Heart right ventricle (tissue), 16 donors: ENCODE measurements around the gene TNS1. TPM values are rescaled to one million over a fixed set of nuclear protein-coding genes. Genes with fewer than 3 reads are reported as not detected.
A peak's percentile ranks its signal among the peaks of the same experiment; 100 is the strongest.

Experiments used
- ATAC-seq, 8 donors: fragments of 200-7000 bp; cut with Tn5 transposase; one replicate each; pipeline ENCODE4 v1.9.1; 2020; ENCODE audit warnings: mild to moderate bottlenecking in 8 of 8, moderate library complexity in 8 of 8, moderate number of reproducible peaks in 1 of 8
- DNase-seq, 2 donors: peaks; one replicate each; pipeline ENCODE4 v3.0.0-alpha.2; 2020
- H3K27ac ChIP-seq, 10 donors: fragments of 200-600 bp; sonication (generic) in 2 of 10; one replicate each; pipeline versions ENCODE4 v1.5.0 to v1.8.0; 2020 to 2022; ENCODE audit warnings: mild to moderate bottlenecking in 3 of 10
- H3K27me3 ChIP-seq, 7 donors: fragments of 200-600 bp; one replicate each; pipeline ENCODE4 v1.8.0; 2021 to 2022; ENCODE audit warnings: mild to moderate bottlenecking in 2 of 7
- H3K36me3 ChIP-seq, 9 donors: fragments of 200-600 bp; sonication (generic) in 1 of 9; one replicate each; pipeline versions ENCODE4 v1.5.0 to v1.8.0; 2020 to 2022; ENCODE audit warnings: mild to moderate bottlenecking in 2 of 9
- H3K4me1 ChIP-seq, 9 donors: fragments of 200-600 bp; sonication (generic) in 1 of 9; one replicate each; pipeline versions ENCODE4 v1.5.0 to v1.8.0; 2020 to 2022; ENCODE audit warnings: mild to moderate bottlenecking in 4 of 9
- H3K4me3 ChIP-seq, 10 donors: fragments of 200-600 bp; sonication (generic) in 2 of 10; one replicate each; pipeline versions ENCODE4 v1.5.0 to v1.8.0; 2020 to 2022; ENCODE audit warnings: mild to moderate bottlenecking in 7 of 10, moderate library complexity in 2 of 10
- H3K9me3 ChIP-seq, 11 donors: fragments of 200-600 bp in 10 of 11; sonication (generic) in 2 of 11; one replicate each; pipeline versions ENCODE4 v1.5.0 to v1.8.0; 2013 to 2022; ENCODE audit warnings: mild to moderate bottlenecking in 2 of 11, control low read depth in 1 of 11, moderate library complexity in 1 of 11
- WGBS, 2 donors: extraction: QIAGEN DNeasy Blood & Tissue Kit; methylation state at CpG; one replicate each; pipeline ENCODE4 v1.1.7; 2013; ENCODE audit warnings: inconsistent platforms in 1 of 2; 5-methylcytosine and 5-hydroxymethylcytosine counted together
- intact Hi-C, 10 donors: fragments of 100-400 bp; cut with DNase I; formaldehyde crosslinking; loops; one replicate each; pipeline versions ENCODE4 v1.11.1 to v1.14.2; 2022
- polyA plus RNA-seq, 2 donors: library from polyadenylated mRNA; stranded (reverse); fragments of 200-250 nt; gene quantifications; one replicate each; pipeline ENCODE4 v1.2.3, GENCODE V29; 2013
- total RNA-seq, 10 donors: library from RNA; stranded (reverse); fragmentation: NEBNext Ultra II Directional in 3 of 10; extraction: Animal tissue kit (Norgen Biotek cat#: 25700) in 3 of 10; gene quantifications; one replicate each; pipeline versions ENCODE4 v1.2.1 to v1.2.4, GENCODE V29; 2021 to 2023
- TF ChIP-seq, protein P1 (sequence below), 9 donors: fragments of 200-600 bp; sonication (generic) in 2 of 9; IDR thresholded peaks; one replicate each; pipeline versions ENCODE4 v1.5.0 to v1.8.0; 2021 to 2022; ENCODE audit warnings: antibody characterized with exemption in 9 of 9, mild to moderate bottlenecking in 5 of 9, moderate library complexity in 1 of 9
- donor health status: Arrhythmogenic right ventricular cardiomyopathy.
- donor health status: ischemic (EF 13 %, LVEDD 7.1; RV severe dilation, severe dysfunction).
- donor health status: healthy with polysubstance abuse.
- donor health status: DM: no; HTN: yes; CAD: no.
- donor health status: DM: no; HTN: no; CAD: no.
- donor health status: ischemic (EF 25% LVEDD 6.9; RV normal size, moderate dysfunction).
- donor health status: ischemic (EF 25% LVEDD 5.7; RV mildly dilated, moderate dysfunction).
- donor health status: healthy.
- donor health status: DM: yes; HTN: yes; CAD: no.
- donor health status: Ischemic cardiomyopathy.
- donor health status: ischemic (EF 35%, LVEDD 5.7; RV mildly dilated, moderate dysfunction).
- donor health status: nonischemic (EF 11% LVEDD 7.7; RV severe dilation, severe dysfunction).
- donor health status: DM: yes; HTN: yes; CAD: no.
- donor health status: PGD.
- donor health status: ischemic (EF 29% LVEDD 5.4; RV normal size, mild dysfunction).
- donor health status: nonischemic (EF 23%, LVEDD 6.1; RV moderate dilation, normal function).

The TNS1 gene
- total and polyA plus RNA-seq, 12 donors: 64.6 to 844 (median 731) TPM

DNA sequence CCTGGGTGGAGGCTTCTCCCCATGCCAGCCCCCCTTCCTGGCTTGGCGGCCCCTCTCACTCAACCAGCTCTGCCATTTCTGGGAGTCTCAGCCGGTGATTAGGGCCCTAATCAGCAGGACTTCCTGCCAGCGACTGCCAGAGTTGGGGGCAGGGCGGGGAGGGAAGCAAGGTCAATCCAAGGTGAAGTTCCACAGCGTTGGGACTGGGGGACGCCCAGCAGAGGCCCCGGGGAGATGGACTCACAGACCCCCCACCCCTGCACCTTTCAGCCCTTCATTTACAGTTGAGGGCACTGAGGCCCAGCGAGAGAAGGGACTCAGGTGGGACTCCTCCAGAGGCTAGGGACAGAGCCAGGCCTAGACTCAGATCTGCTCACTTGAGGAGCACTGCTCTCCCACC is 65.3 kb downstream of the TNS1 start:
- DNase-seq (peak; percentile 77 to 80), ATAC-seq (peak; percentile 5 to 36 (median 27))
- H3K4me3 ChIP-seq: peak overlapping the region in 9 of 10 donors; percentile 18 to 98 (median 77)
- peak overlapping the region; percentile 84 to 99 (median 96) for H3K27ac ChIP-seq
- intact Hi-C loops: loop anchor here in 5 of 10 donors (5.0 to 10.0 kb wide), 2 partner anchors 35 to 53 kb away; no protein-coding TSS in a partner anchor
- no peaks in the 10 kb centered on the region for H3K27me3 ChIP-seq
- TF ChIP-seq, protein P1, sequence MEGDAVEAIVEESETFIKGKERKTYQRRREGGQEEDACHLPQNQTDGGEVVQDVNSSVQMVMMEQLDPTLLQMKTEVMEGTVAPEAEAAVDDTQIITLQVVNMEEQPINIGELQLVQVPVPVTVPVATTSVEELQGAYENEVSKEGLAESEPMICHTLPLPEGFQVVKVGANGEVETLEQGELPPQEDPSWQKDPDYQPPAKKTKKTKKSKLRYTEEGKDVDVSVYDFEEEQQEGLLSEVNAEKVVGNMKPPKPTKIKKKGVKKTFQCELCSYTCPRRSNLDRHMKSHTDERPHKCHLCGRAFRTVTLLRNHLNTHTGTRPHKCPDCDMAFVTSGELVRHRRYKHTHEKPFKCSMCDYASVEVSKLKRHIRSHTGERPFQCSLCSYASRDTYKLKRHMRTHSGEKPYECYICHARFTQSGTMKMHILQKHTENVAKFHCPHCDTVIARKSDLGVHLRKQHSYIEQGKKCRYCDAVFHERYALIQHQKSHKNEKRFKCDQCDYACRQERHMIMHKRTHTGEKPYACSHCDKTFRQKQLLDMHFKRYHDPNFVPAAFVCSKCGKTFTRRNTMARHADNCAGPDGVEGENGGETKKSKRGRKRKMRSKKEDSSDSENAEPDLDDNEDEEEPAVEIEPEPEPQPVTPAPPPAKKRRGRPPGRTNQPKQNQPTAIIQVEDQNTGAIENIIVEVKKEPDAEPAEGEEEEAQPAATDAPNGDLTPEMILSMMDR (IDR thresholded peaks at IDR 0.05): no peak
- H3K36me3 ChIP-seq: peaks cover 0 to 18% (median 3%) of the 10 kb centered on the region in 9 donors
- H3K9me3 ChIP-seq: no peaks in the 10 kb centered on the region
- 8 to 11% methylated on average over 8 of the region's 8 CpGs for WGBS, 2 donors
- H3K4me1 ChIP-seq: peaks cover 74 to 100% (median 98%) of the 10 kb centered on the region in 9 donors

DNA sequence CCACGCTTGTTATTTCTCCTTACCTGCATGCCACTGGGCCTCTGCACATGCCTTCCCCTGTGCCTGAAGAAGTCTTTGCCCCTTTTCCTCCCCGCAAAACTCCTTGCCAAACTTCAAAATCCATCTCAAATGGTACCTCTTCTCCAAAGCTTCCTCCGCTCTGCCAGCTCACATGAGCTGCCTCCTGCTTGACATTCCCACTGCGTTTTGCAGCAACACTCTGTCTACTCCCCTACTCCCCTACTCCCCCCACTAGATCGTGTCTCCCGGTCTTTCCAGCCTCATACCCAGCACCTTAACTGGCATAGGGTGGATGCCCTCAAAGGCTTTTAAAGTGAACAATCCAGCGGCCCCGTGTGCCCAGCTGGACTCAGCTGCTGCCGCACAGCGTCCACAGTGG is 65.8 kb downstream of the TNS1 start:
- TF ChIP-seq, protein P1 (IDR thresholded peaks at IDR 0.05): no peak
- Histone ChIP-seq H3K27me3 (no peaks in the 10 kb centered on the region), H3K9me3 (no peaks in the 10 kb centered on the region), H3K27ac (peak overlapping the region; percentile 84 to 99 (median 96)), H3K4me1 (peaks cover 79 to 100% (median 100%) of the 10 kb centered on the region in 9 donors), H3K4me3 (peak overlapping the region in 9 of 10 donors; percentile 18 to 98 (median 77)), H3K36me3 (peaks cover 0 to 21% (median 5%) of the 10 kb centered on the region in 9 donors)
- ATAC-seq: no peak
- WGBS, 2 donors: 20 to 31% methylated on average over 10 of the region's 10 CpGs
- no peak for DNase-seq
- intact Hi-C loops: loop anchor here in 5 of 10 donors (5.0 to 10.0 kb wide), 2 partner anchors 35 to 52 kb away; no protein-coding TSS in a partner anchor

DNA sequence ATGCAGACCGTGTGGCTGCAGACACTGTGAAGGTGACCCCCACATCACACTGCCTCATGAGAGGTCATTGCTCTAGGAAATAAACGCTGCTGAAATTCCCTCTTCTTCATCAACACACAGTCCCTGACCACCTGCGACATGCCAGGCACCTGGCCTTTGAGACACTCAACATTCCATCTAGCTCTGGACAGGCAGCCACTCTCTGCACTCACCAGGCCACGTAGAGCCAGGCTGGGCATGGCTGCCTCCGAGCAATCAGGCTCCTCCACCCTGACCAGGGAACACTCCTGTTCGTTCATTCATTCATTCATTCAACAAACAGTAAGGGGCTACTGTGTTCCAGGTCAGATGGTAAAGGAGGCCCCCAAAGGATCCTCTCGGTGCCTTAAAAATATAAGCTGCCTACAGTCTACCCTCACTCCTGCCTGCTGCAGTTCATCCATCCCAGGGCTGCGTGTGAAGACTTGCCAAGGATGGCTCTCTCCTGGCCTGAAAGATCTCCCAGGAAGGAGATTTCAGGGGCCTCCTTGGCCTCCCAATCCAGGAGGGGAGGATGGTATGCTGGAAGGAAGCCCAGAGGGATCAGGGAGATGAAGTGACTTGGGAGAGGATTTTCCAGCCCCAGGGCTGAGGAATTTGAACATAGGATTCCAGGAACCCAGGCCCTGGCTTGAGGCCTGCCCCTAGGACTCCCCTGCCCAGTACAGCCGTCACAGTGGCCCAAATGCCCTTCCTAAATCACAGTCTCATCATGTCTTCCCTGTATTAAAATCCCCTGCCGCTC is 66.7 kb downstream of the TNS1 start:
- TF ChIP-seq, protein P1 (IDR thresholded peaks at IDR 0.05): no peak
- Histone ChIP-seq H3K36me3 (peaks cover 0 to 22% (median 5%) of the 10 kb centered on the region in 9 donors), H3K27me3 (no peaks in the 10 kb centered on the region), H3K27ac (peak overlapping the region; percentile 84 to 99 (median 96)), H3K9me3 (no peaks in the 10 kb centered on the region), H3K4me1 (peaks cover 85 to 100% (median 100%) of the 10 kb centered on the region in 9 donors), H3K4me3 (peak overlapping the region in 9 of 10 donors; percentile 18 to 98 (median 69))
- ATAC-seq (no peak), DNase-seq (no peak)
- 35 to 46% methylated on average over 10 of the region's 10 CpGs for WGBS, 2 donors
- intact Hi-C loops: loop anchor here in 5 of 10 donors (5.0 to 10.0 kb wide), 2 partner anchors 34 to 51 kb away; no protein-coding TSS in a partner anchor

DNA sequence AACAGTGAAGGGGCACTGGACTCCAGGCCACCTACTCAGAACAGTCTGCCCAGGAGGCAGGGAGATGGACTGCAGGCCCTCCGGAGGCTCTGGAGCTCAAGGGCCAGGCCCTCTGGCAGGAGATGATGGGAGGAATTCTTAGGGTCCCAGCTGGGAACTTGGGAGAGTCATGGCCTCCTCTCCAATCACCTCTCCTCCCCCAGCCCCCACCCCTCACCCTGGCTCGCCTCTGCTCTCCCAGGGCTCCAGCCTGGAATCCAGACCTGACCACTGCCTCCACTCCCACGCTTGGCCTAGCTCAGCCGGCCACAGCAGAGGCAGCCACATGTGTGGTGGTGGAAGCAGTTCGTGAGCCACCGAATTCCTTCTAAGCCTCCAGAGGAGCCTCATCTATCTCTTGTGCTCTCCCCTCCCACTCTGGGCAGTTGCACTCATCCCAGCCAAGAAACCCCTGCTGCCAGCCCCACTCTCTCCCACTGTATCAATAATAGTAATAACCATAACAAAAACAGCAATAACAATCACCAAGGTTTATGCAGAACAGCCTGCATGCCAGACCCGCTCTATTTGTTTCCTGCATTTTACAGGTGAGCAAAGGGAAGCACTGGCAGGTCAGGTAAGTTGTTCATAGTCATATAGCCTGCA is 67.4 kb downstream of the TNS1 start:
- intact Hi-C loops: loop anchor here in 5 of 10 donors (5.0 to 10.0 kb wide), 2 partner anchors 33 to 51 kb away; no protein-coding TSS in a partner anchor
- peak overlapping the region; percentile 84 to 99 (median 96) for H3K27ac ChIP-seq
- peaks cover 0 to 22% (median 5%) of the 10 kb centered on the region in 9 donors for H3K36me3 ChIP-seq
- DNase-seq (peak in 1 of 2 donors; percentile 67), ATAC-seq (peak in 6 of 8 donors; percentile 4 to 19 (median 11))
- TF ChIP-seq, protein P1 (IDR thresholded peaks at IDR 0.05): no peak
- H3K4me3 ChIP-seq: peak overlapping the region in 9 of 10 donors; percentile 14 to 98 (median 31)
- 22 to 28% methylated on average over 7 of the region's 7 CpGs for WGBS, 2 donors
- H3K27me3 ChIP-seq: no peaks in the 10 kb centered on the region
- peaks cover 86 to 100% (median 100%) of the 10 kb centered on the region in 9 donors for H3K4me1 ChIP-seq
- no peaks in the 10 kb centered on the region for H3K9me3 ChIP-seq
